H1 (cell line): ENCODE measurements around the gene FAT2. TPM values are rescaled to one million over a fixed set of nuclear protein-coding genes. Genes with fewer than 3 reads are reported as not detected.

Source experiments
- CTCF ChIA-PET: fragments of 300-600 bp; sonication (Branson Sonifier 250); formaldehyde crosslinking; loops from one replicate; lab custom pipeline; 2021; ENCODE audit not compliant: partially characterized antibody; lab: Charles Lee
- POLR2A ChIA-PET: fragments of 300-600 bp; sonication (Branson Sonifier 250); formaldehyde crosslinking; loops from one replicate; lab custom pipeline; 2021; ENCODE audit warnings: inconsistent platforms; ENCODE audit not compliant: partially characterized antibody; lab: Charles Lee
- DNase-seq, 2 experiments: peaks; one replicate each; pipeline versions ENCODE4 v3.0.0 to v3.0.0-alpha.2; 2010 to 2022; ENCODE audit warnings: low spot score in 2 of 2, low read depth in 1 of 2, mixed read lengths in 1 of 2
- FAIRE-seq: peaks from 2 replicates; lab custom pipeline; 2011; peaks lifted over from hg19 to GRCh38; lab: Jason Lieb, UNC
- H2AFZ ChIP-seq: 2 replicates; pipeline ENCODE4 v1.8.1; 2012; ENCODE audit warnings: low read length, inconsistent platforms
- H2AK5ac ChIP-seq: 2 replicates; pipeline ENCODE4 v1.6.1; 2013; ENCODE audit warnings: low read depth, low read length
- H2BK120ac ChIP-seq: replicated peaks from 2 replicates; pipeline ENCODE3; 2013; ENCODE audit warnings: low read depth, low read length, inconsistent platforms
- H2BK12ac ChIP-seq: 2 replicates; pipeline ENCODE4 v1.6.1; 2013; ENCODE audit warnings: low read depth, low read length
- H2BK15ac ChIP-seq: 2 replicates; pipeline ENCODE4 v1.6.1; 2013; ENCODE audit warnings: low read length
- H2BK20ac ChIP-seq: 2 replicates; pipeline ENCODE4 v1.6.1; 2013; ENCODE audit warnings: low read length
- H2BK5ac ChIP-seq: 2 replicates; pipeline ENCODE4 v1.6.1; 2013; ENCODE audit warnings: low read depth, low read length
- H3K14ac ChIP-seq: 2 replicates; pipeline ENCODE4 v1.6.1; 2013; ENCODE audit warnings: inconsistent platforms; ENCODE audit not compliant: insufficient read length
- H3K18ac ChIP-seq: 2 replicates; pipeline ENCODE4 v1.6.1; 2013; ENCODE audit warnings: low read length; ENCODE audit errors: extremely low read depth
- H3K23ac ChIP-seq: 2 replicates; pipeline ENCODE4 v1.6.1; 2013; ENCODE audit warnings: inconsistent platforms; ENCODE audit not compliant: insufficient read length
- H3K23me2 ChIP-seq: 2 replicates; pipeline ENCODE4 v1.6.1; 2013; ENCODE audit warnings: low read depth, low read length
- H3K27ac ChIP-seq: 2 replicates; pipeline ENCODE4 v1.6.1; 2011; ENCODE audit warnings: low read depth, low read length, inconsistent platforms
- H3K27me3 ChIP-seq, 4 experiments: replicated peaks in 1 of 4; 1 replicate in 1 of 4; 2 replicates in 3 of 4; pipeline versions ENCODE4 v1.6.1 to v1.8.1; 2011 to 2013; ENCODE audit warnings: low read length in 3 of 4, mild to moderate bottlenecking in 3 of 4, inconsistent platforms in 2 of 4, mixed read lengths in 2 of 4, moderate library complexity in 1 of 4; ENCODE audit not compliant: control insufficient read depth in 3 of 4, insufficient read depth in 3 of 4; ENCODE audit errors: extremely low read depth in 1 of 4
- H3K36me3 ChIP-seq, 4 experiments: 2 replicates each; pipeline versions ENCODE4 v1.6.1 to v1.8.1; 2011 to 2013; ENCODE audit warnings: mild to moderate bottlenecking in 4 of 4, low read length in 3 of 4, moderate library complexity in 2 of 4, control low read depth in 1 of 4, inconsistent platforms in 1 of 4; ENCODE audit not compliant: insufficient read depth in 4 of 4, control insufficient read depth in 2 of 4
- H3K4ac ChIP-seq: replicated peaks from 2 replicates; pipeline ENCODE3; 2013; ENCODE audit warnings: low read length, low read depth, mixed read lengths, inconsistent platforms; ENCODE audit not compliant: insufficient read length
- H3K4me1 ChIP-seq, 4 experiments: replicated peaks in 1 of 4; 1 replicate in 1 of 4; 2 replicates in 3 of 4; pipeline versions ENCODE4 v1.6.1 to v1.8.1; 2011 to 2013; ENCODE audit warnings: low read length in 3 of 4, inconsistent platforms in 2 of 4, mixed read lengths in 1 of 4; ENCODE audit not compliant: insufficient read depth in 4 of 4, control insufficient read depth in 3 of 4
- H3K4me2 ChIP-seq, 2 experiments: 2 replicates each; pipeline versions ENCODE4 v1.6.1 to v1.8.1; 2011 to 2013; ENCODE audit warnings: low read depth in 2 of 2, low read length in 2 of 2, control low read depth in 1 of 2, inconsistent platforms in 1 of 2, mild to moderate bottlenecking in 1 of 2; ENCODE audit not compliant: insufficient read depth in 1 of 2
- H3K4me3 ChIP-seq, 4 experiments: fragments of 200-600, 300-600 bp in 1 of 4; sonication (generic), shearing (Covaris generic), sonication (Bioruptor Twin) in 1 of 4; 2 replicates each; pipeline versions ENCODE4 v1.5.1 to v1.8.1; 2011 to 2016; ENCODE audit warnings: low read length in 4 of 4, low read depth in 3 of 4, control low read depth in 2 of 4, inconsistent platforms in 2 of 4, mild to moderate bottlenecking in 2 of 4, mixed read lengths in 1 of 4, moderate library complexity in 1 of 4; ENCODE audit not compliant: insufficient read depth in 2 of 4; ENCODE audit errors: extremely low read depth in 1 of 4
- H3K56ac ChIP-seq: replicated peaks from 2 replicates; pipeline ENCODE3; 2013; ENCODE audit warnings: low read depth, mild to moderate bottlenecking, mixed read lengths, low read length, inconsistent platforms; ENCODE audit not compliant: insufficient read length
- H3K79me1 ChIP-seq: 2 replicates; pipeline ENCODE4 v1.6.1; 2013; ENCODE audit warnings: low read depth, low read length, control low read depth
- H3K79me2 ChIP-seq, 2 experiments: 2 replicates each; pipeline versions ENCODE4 v1.6.1 to v1.8.1; 2012 to 2013; ENCODE audit warnings: low read length in 2 of 2, mild to moderate bottlenecking in 2 of 2, inconsistent platforms in 1 of 2; ENCODE audit not compliant: insufficient read depth in 2 of 2, control insufficient read depth in 1 of 2
- H3K9ac ChIP-seq, 4 experiments: replicated peaks in 1 of 4; 1 replicate in 1 of 4; 2 replicates in 3 of 4; pipeline versions ENCODE4 v1.6.1 to v1.8.1; 2011 to 2013; ENCODE audit warnings: low read depth in 3 of 4, low read length in 3 of 4, control low read depth in 2 of 4, mild to moderate bottlenecking in 2 of 4, moderate library complexity in 2 of 4, inconsistent platforms in 1 of 4; ENCODE audit errors: extremely low read depth in 1 of 4
- H3K9me3 ChIP-seq, 2 experiments: 2 replicates each; pipeline versions ENCODE4 v1.6.1 to v1.8.1; 2012 to 2013; ENCODE audit warnings: mild to moderate bottlenecking in 2 of 2, moderate library complexity in 2 of 2, control low read depth in 1 of 2, inconsistent platforms in 1 of 2, low read depth in 1 of 2, low read length in 1 of 2, mixed read lengths in 1 of 2; ENCODE audit not compliant: insufficient read depth in 2 of 2
- H4K20me1 ChIP-seq, 2 experiments: replicated peaks in 1 of 2; 2 replicates each; pipeline versions ENCODE3 to v1.8.1; 2011 to 2013; ENCODE audit warnings: inconsistent platforms in 2 of 2, low read length in 2 of 2, mild to moderate bottlenecking in 1 of 2; ENCODE audit not compliant: insufficient read depth in 2 of 2, control insufficient read depth in 1 of 2
- H4K5ac ChIP-seq: 2 replicates; pipeline ENCODE4 v1.6.1; 2013; ENCODE audit warnings: low read length, low read depth, mixed read lengths, inconsistent platforms; ENCODE audit not compliant: insufficient read length
- H4K8ac ChIP-seq: 2 replicates; pipeline ENCODE4 v1.8.0; 2013; ENCODE audit warnings: mild to moderate bottlenecking, moderate library complexity, low read length, inconsistent platforms; ENCODE audit not compliant: insufficient read depth; ENCODE audit errors: extremely low read depth
- H4K91ac ChIP-seq: replicated peaks from 2 replicates; pipeline ENCODE3; 2013; ENCODE audit warnings: low read length, mixed read lengths, inconsistent platforms; ENCODE audit not compliant: insufficient read length
- EP300 ChIP-seq, 2 experiments: IDR thresholded peaks; 1 replicate in 1 of 2; 2 replicates in 1 of 2; pipeline ENCODE4 v1.6.1; 2011 to 2012; ENCODE audit warnings: low read depth in 2 of 2, low read length in 2 of 2, mild to moderate bottlenecking in 2 of 2, borderline replicate concordance in 1 of 2, inconsistent platforms in 1 of 2, moderate library complexity in 1 of 2
- WGBS, 2 experiments: shearing (Covaris generic) in 1 of 2; methylation state at CpG; one replicate each; pipeline versions ENCODE4 v1.1.6 to v1.1.7; 2013 to 2015; ENCODE audit warnings: low lambda C conversion rate in 2 of 2, mixed read lengths in 2 of 2, inconsistent platforms in 1 of 2, low coverage in 1 of 2, missing lambda C conversion rate in 1 of 2; ENCODE audit not compliant: insufficient replicate concordance in 2 of 2, insufficient coverage in 1 of 2, insufficient read length in 1 of 2; ENCODE audit errors: extremely low coverage in 1 of 2, missing lambda C conversion rate in 1 of 2; 5-methylcytosine and 5-hydroxymethylcytosine counted together
- polyA plus RNA-seq, 7 experiments: library from polyadenylated mRNA; depleted of rRNA in 3 of 7; stranded (reverse) in 5 of 7; unstranded in 2 of 7; fragments of >200 nt in 5 of 7; fragments of 200-250 nt in 2 of 7; gene quantifications; 1 replicate in 5 of 7; 2 replicates in 1 of 7; 4 replicates in 1 of 7; pipeline versions ENCODE4 v1.2.1 to v1.2.3, GENCODE V29; 2011 to 2013; ENCODE audit warnings: missing spikeins in 2 of 7, mixed read lengths in 2 of 7
- total RNA-seq: library from RNA; stranded (reverse); fragmentation: NEBNext Ultra II Directional; extraction: Animal tissue kit (Norgen Biotek cat#: 25700); gene quantifications from 2 replicates; pipeline ENCODE4 v1.2.1, GENCODE V29; 2021

Gene FAT2
- total and polyA plus RNA-seq, 2 of the 8 experiments (the other 6 are each of a cell fraction or from before 2014, with no cell fraction given): 0.12 to 0.30 TPM

- H3K9ac ChIP-seq: no peak overlapping the region
- no peak overlapping the region for H4K5ac ChIP-seq
- WGBS, 2 experiments: 84% methylated on average over 2 of the region's 2 CpGs; no CpG with 5 or more reads in 1 of the 2 experiments
- no peak overlapping the region for H3K27ac ChIP-seq
- H3K14ac ChIP-seq: no peak overlapping the region
- H3K9me3 ChIP-seq: no peaks in the 10 kb centered on the region
- H3K4me3 ChIP-seq: no peak overlapping the region
- no peaks in the 10 kb centered on the region for H3K4me1 ChIP-seq
- H3K56ac ChIP-seq: no peak overlapping the region
- H2BK5ac ChIP-seq: no peak overlapping the region
- H3K36me3 ChIP-seq: no peaks in the 10 kb centered on the region
- no peaks in the 10 kb centered on the region for H3K23me2 ChIP-seq
- no peaks in the 10 kb centered on the region for H3K79me1 ChIP-seq
- no peak overlapping the region for H2AK5ac ChIP-seq
- DNase-seq (no peak), FAIRE-seq (no peak)
- no peak overlapping the region for H3K4ac ChIP-seq
- no peaks in the 10 kb centered on the region for H4K20me1 ChIP-seq
- H2BK120ac ChIP-seq: no peak overlapping the region
- no peak overlapping the region for H2BK20ac ChIP-seq
- no peak overlapping the region for H3K18ac ChIP-seq
- H4K8ac ChIP-seq: no peak overlapping the region
- no peaks in the 10 kb centered on the region for H3K27me3 ChIP-seq
- H2BK12ac ChIP-seq: no peak overlapping the region
- H4K91ac ChIP-seq: no peak overlapping the region
- H3K23ac ChIP-seq: no peak overlapping the region
- CTCF ChIA-PET: interaction anchor here (1.3 to 1.9 kb wide), 2 partner anchors 18 to 26 kb away, joined by 3 to 6 read pairs; no protein-coding TSS in a partner anchor
- TF ChIP-seq EP300 (IDR thresholded peaks at IDR 0.05; ENCODE audit: borderline replicate concordance in 1 of 2, low read depth in 2 of 2, low read length in 2 of 2): no peak
- POLR2A ChIA-PET: no interaction called here
- H3K79me2 ChIP-seq: no peaks in the 10 kb centered on the region
- H2AFZ ChIP-seq: no peak overlapping the region
- no peak overlapping the region for H3K4me2 ChIP-seq
- H2BK15ac ChIP-seq: no peak overlapping the region
Observed at GRCh38 chr5:151549713-151550112, 41.4 kb downstream of the FAT2 start.
